IPS-11a (cell line): Measurements from ENCODE around the gene TBC1D22A.
"Not testable (repeated sequence)": the region's sequence is repeated elsewhere in the genome, so short reads cannot be mapped to it uniquely, and the experiment has no call there.

Source experiments
- H3K4me3 ChIP-seq: one replicate; pipeline ENCODE4 v1.5.1; 2013; ENCODE audit warnings: low read depth, low read length, control low read depth

Gene TBC1D22A, protein sequence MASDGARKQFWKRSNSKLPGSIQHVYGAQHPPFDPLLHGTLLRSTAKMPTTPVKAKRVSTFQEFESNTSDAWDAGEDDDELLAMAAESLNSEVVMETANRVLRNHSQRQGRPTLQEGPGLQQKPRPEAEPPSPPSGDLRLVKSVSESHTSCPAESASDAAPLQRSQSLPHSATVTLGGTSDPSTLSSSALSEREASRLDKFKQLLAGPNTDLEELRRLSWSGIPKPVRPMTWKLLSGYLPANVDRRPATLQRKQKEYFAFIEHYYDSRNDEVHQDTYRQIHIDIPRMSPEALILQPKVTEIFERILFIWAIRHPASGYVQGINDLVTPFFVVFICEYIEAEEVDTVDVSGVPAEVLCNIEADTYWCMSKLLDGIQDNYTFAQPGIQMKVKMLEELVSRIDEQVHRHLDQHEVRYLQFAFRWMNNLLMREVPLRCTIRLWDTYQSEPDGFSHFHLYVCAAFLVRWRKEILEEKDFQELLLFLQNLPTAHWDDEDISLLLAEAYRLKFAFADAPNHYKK

GRCh38 chr22:46762238-46763050 lies at the start of gene TBC1D22A:
Gene TBC1D22A (plus strand): TSS chr22:46762650. CDS start chr22:46762787, 137 bp downstream.
- peak within 1 kb of the TSS; percentile 95 for H3K4me3 ChIP-seq

DNA sequence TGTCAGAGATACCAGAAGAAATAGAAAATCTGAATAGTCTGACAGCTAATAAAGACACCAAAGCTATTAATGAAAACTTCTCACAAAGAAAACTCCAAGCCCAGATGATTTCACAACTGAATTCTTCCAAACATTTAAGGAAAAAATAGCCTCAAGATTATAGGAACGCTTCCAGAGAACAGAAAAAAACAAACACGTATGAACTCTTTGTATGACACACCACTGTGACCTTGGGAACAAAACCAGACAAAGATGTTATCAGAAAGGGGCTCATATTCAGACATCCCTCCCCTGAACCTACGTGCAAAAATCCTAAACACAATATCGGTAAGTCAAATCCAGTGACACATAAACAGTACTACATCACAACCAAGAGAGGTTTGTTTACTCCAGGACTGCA lies 47.9 kb upstream of the TBC1D22A start:
- H3K4me3 ChIP-seq: no peak overlapping the region

- H3K4me3 ChIP-seq: no peak overlapping the region
Measured at GRCh38 chr22:46719921-46720320, 42.5 kb upstream of the TBC1D22A start.

- no peak overlapping the region for H3K4me3 ChIP-seq
Measured at GRCh38 chr22:46721501-46722085, 40.9 kb upstream of the TBC1D22A start.

GRCh38 chr22:46723882-46724281 lies 38.6 kb upstream of the TBC1D22A start:
- no peak overlapping the region for H3K4me3 ChIP-seq

DNA sequence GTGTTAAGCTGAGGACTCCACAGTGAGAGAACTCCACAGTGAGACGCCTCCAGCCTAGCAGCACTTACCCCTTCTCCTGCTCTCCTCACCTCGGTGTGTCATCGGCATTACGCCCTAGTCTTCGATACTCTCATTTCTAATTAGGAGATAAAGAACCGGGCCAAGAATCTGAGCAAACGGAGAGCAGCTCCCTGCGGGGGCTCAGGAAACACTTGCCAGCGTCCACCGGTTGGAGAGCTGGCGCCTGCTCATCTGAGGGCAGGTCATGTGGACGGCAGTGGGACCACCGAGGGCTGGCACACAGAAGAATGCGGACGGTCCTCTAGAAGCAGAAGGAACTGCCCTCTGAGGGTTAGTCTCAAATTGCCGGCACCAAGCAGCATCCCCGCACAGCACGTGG lies 37.4 kb upstream of the TBC1D22A start:
- H3K4me3 ChIP-seq: no peak overlapping the region

- no peak overlapping the region for H3K4me3 ChIP-seq
Measured at GRCh38 chr22:46726066-46726985, 36.1 kb upstream of the TBC1D22A start.

DNA sequence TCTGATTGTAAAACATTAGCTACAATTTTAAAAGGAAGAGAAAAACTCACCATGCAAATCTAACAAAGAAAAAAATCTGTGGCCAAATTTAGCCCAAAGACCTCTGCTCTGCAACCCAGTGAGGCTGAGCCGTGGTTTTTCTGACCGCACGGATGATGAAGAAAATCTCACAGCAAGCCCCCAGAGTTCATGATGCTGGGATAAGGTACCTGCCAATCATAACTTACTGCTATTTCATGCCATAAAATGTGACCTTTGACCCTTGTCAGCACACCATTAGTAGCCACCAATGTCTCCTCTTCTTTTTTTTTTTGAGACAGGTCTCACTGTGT lies 35.5 kb upstream of the TBC1D22A start:
- no peak overlapping the region for H3K4me3 ChIP-seq

GRCh38 chr22:46727813-46728364 lies 34.6 kb upstream of the TBC1D22A start:
- H3K4me3 ChIP-seq: no peak overlapping the region

- H3K4me3 ChIP-seq: no peak overlapping the region
Measured at GRCh38 chr22:46728470-46728869, 34.0 kb upstream of the TBC1D22A start.

- H3K4me3 ChIP-seq: no peak overlapping the region
Measured at GRCh38 chr22:46730568-46731245, 31.7 kb upstream of the TBC1D22A start.

DNA sequence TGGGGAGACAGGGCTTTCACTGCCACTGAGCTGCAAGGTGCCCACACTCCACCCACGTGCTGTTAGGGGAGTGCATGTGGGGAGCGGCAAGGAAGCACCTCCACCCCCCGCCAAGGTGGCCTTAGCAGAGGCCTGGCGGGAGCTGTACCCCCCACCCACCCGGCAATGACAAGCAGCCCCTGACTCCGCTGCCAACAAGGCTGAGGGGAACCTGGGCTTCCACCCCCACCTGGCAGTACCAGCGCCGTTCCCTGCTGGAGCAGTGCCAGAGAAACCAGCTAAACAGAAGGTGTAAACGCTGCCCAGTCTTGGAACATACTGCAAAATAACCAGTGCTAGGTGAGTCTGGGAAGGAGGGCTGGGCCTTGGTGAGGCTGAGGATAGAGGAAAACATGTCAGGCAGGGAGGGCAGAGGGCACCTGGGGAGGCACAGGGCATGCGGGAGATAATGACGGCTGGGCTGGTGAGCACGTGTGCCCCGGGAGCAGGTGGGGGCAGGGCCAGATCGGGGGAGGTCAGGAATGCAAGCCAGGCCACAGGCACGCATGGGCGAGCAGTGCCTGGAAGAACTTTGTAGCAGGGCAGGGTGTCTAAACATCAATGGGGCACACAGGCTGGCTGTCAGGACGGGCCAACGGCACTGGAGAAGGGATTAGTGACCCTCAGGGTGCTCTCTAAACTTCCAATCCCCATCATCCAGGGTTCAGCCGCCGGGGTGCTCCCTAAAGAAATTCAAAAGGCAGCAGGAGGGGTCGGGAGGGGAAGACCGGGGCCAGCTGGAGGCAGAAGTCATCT lies 31.0 kb upstream of the TBC1D22A start:
- H3K4me3 ChIP-seq: no peak overlapping the region

- H3K4me3 ChIP-seq: no peak overlapping the region
Measured at GRCh38 chr22:46732041-46732379, 30.4 kb upstream of the TBC1D22A start.

DNA sequence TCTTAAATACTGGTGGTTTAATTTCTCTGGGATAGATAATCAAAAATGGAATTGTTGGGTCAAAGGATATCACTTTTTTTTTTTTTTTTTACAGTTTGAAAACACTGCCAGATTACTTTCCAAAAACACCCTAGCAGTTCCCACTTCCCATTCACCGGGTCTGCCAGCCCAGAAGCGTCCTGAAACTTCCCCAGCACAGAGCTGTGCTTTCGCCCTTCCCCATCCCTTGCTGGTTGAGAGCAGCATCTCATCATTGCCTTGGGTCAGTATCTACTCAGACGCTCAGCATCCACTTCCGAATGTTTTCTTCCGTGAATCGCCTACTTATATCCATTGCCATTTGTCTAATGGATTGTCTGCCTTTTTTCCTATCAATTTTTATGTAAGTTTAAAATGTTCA lies 29.9 kb upstream of the TBC1D22A start:
- no peak overlapping the region for H3K4me3 ChIP-seq

DNA sequence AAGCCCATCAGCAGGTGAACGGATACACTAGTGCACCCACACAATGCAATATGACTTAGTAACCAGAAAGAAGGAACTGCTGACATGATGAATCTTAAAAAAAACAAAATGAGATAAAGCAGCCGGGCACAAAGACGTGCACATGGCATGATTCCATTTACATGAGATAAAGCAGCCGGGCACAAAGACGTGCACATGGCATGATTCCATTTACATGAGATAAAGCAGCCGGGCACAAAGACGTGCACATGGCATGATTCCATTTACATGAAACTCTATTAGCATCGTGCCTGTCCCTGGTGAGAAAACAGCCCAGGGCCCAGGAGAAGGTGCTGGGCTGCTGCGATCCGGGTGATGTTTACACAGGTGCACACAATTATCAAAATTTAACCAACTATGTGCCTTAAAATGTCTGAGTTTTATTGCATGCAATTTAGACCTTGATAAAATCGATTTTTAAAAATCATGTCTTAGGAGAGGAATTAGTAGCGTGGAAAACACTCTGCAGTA lies 28.2 kb upstream of the TBC1D22A start:
- not testable (repeated sequence) for H3K4me3 ChIP-seq

DNA sequence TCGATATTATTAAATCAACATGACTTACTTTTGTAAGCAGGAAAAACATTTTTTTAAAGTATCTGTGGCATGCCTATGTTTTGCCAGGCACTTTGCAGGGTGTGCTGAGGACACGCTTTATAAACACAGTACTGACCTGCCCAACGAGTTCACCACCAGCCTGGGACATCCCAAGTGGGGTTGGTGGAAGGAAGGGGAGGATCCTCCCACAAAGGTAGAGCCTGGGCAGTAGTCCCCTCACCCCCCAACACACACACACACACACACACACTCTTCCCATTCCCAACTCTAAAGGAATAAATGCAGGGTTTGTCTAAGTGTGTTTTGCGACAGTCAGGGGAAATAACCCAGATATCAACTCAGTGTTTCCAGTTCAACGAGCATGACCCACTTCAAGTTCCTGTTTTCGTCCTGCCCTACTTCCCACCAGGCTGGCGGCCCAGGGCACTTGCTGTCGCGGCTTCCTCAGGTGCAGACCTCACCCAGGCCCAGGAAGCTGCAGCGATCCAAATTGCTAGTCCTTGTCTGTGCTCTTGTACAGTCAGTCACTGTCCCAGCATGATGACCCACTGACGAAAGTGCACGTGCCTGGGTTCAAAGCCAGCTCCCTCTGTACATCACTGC lies 27.5 kb upstream of the TBC1D22A start:
- H3K4me3 ChIP-seq: no peak overlapping the region

- no peak overlapping the region for H3K4me3 ChIP-seq
Measured at GRCh38 chr22:46735747-46736608, 26.5 kb upstream of the TBC1D22A start.
